ENCODE data around the gene TNC. TPM values are rescaled to one million over a fixed set of nuclear protein-coding genes. Genes with fewer than 3 reads are reported as not detected.

Gene TNC
- polyA plus RNA-seq, 3 donors, result 0.02 TPM; not detected in 2

DNA sequence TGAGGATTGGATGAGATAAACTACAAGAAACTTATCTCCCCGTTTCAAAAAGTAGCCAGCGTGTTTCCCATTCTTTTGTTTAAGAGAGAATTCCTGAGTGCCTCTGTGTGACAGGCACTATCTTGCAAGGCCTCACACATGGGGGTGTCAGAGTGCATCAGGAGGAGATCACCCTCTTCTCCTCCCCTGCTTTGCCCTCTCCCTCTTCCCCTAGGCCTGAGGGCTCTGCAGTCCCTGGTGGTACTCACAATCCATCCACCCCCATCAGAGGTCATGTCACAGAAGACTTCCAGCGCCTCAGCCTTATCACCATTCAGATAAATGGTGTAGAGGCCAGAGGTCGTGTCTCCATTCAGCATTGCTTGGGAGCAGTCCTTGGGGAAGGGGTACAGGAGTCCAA, 88.0 kb downstream of the TNC start:
- DNase-seq, result no peak
- intact Hi-C loops (cut with micrococcal nuclease), result no loop called here
- Histone ChIP-seq H3K36me3 (replicated peaks in 1 of 2; ENCODE audit: control insufficient read depth in 1 of 2, insufficient read depth in 2 of 2, low read length in 2 of 2) (no peaks in the 10 kb centered on the region), H3K4me3 (replicated peaks in 1 of 3; ENCODE audit: low read depth in 2 of 3, low read length in 3 of 3) (no peak overlapping the region), H3K9me3 (replicated peaks in 1 of 2; ENCODE audit: control insufficient read depth in 1 of 2, insufficient read depth in 1 of 2, low read length in 2 of 2) (no peaks in the 10 kb centered on the region), H2AFZ (ENCODE audit: insufficient read depth, low read depth, low read length, poor library complexity, severe bottlenecking) (no peak overlapping the region), H3K4me1 (ENCODE audit: control insufficient read depth in 1 of 2, insufficient read depth in 2 of 2, low read length in 2 of 2) (peaks cover 3% of the 10 kb centered on the region in 2 donors), H4K20me1 (ENCODE audit: insufficient read depth, low read length) (no peaks in the 10 kb centered on the region), H3K27me3 (ENCODE audit: control insufficient read depth in 2 of 2, insufficient read depth in 2 of 2, low read length in 2 of 2) (peaks cover 0 to 2% of the 10 kb centered on the region in 2 donors), H3K4me2 (replicated peaks; ENCODE audit: extremely low read depth, low read length, poor library complexity, severe bottlenecking) (no peak overlapping the region), H3K9ac (ENCODE audit: insufficient read depth, low read length, poor library complexity, severe bottlenecking) (no peak overlapping the region), H3K79me2 (ENCODE audit: insufficient read depth, low read length) (no peaks in the 10 kb centered on the region), H3K27ac (ENCODE audit: low read depth in 1 of 2, low read length in 2 of 2) (no peak overlapping the region)
- Mint-ChIP-seq H3K36me3 (no peaks in the 10 kb centered on the region), H3K4me3 (no peak overlapping the region), H3K9me3 (no peaks in the 10 kb centered on the region), H3K27me3 (ENCODE audit: low read depth in 3 of 3) (peaks cover 0 to 5% (median 2%) of the 10 kb centered on the region in 3 donors), H3K27ac (no peak overlapping the region), H3K4me1 (peaks cover 2% of the 10 kb centered on the region)
- 86% methylated on average over 1 of the region's 4 CpGs for WGBS (ENCODE audit: insufficient coverage)
- TF ChIP-seq, protein P1, sequence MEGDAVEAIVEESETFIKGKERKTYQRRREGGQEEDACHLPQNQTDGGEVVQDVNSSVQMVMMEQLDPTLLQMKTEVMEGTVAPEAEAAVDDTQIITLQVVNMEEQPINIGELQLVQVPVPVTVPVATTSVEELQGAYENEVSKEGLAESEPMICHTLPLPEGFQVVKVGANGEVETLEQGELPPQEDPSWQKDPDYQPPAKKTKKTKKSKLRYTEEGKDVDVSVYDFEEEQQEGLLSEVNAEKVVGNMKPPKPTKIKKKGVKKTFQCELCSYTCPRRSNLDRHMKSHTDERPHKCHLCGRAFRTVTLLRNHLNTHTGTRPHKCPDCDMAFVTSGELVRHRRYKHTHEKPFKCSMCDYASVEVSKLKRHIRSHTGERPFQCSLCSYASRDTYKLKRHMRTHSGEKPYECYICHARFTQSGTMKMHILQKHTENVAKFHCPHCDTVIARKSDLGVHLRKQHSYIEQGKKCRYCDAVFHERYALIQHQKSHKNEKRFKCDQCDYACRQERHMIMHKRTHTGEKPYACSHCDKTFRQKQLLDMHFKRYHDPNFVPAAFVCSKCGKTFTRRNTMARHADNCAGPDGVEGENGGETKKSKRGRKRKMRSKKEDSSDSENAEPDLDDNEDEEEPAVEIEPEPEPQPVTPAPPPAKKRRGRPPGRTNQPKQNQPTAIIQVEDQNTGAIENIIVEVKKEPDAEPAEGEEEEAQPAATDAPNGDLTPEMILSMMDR (IDR thresholded peaks at IDR 0.05), result no peak

DNA sequence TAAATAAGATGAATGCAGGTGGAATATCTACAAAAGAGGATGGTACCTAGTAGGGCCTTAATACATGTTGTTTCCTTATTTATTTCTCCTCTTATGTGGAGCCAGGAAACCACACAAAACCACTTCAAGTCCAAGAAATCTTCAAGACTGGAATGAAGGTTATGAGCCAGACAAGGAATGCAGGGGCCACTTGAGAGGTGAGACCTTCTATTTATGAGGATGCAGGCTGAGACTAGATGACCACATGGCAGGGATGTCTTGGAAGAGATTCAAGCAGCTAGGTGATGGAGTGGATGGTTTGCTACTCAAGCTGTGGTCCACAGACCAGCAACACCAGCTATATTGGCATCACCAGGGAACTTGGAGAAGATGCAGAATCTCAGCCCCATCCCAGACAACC, 92.2 kb downstream of the TNC start:
- Mint-ChIP-seq H3K9me3 (peaks cover 0 to 3% (median 0%) of the 10 kb centered on the region in 7 donors), H3K4me1 (no peaks in the 10 kb centered on the region), H3K27me3 (ENCODE audit: low read depth in 3 of 3) (peaks cover 0 to 5% (median 2%) of the 10 kb centered on the region in 3 donors), H3K27ac (no peak overlapping the region), H3K36me3 (no peaks in the 10 kb centered on the region), H3K4me3 (no peak overlapping the region)
- no peak overlapping the region for H3K4me3 ChIP-seq (replicated peaks in 1 of 3; ENCODE audit: low read depth in 2 of 3, low read length in 3 of 3)
- intact Hi-C loops (cut with micrococcal nuclease), result no loop called here
- H3K4me1 ChIP-seq (ENCODE audit: control insufficient read depth in 1 of 2, insufficient read depth in 2 of 2, low read length in 2 of 2), result no peaks in the 10 kb centered on the region
- H3K79me2 ChIP-seq (ENCODE audit: insufficient read depth, low read length), result no peaks in the 10 kb centered on the region
- no peaks in the 10 kb centered on the region for H4K20me1 ChIP-seq (ENCODE audit: insufficient read depth, low read length)
- H3K4me2 ChIP-seq (replicated peaks; ENCODE audit: extremely low read depth, low read length, poor library complexity, severe bottlenecking), result no peak overlapping the region
- TF ChIP-seq, protein P1 (IDR thresholded peaks at IDR 0.05), result no peak
- peaks cover 0 to 2% of the 10 kb centered on the region in 2 donors for H3K27me3 ChIP-seq (ENCODE audit: control insufficient read depth in 2 of 2, insufficient read depth in 2 of 2, low read length in 2 of 2)
- no peak overlapping the region for H2AFZ ChIP-seq (ENCODE audit: insufficient read depth, low read depth, low read length, poor library complexity, severe bottlenecking)
- no peaks in the 10 kb centered on the region for H3K36me3 ChIP-seq (replicated peaks in 1 of 2; ENCODE audit: control insufficient read depth in 1 of 2, insufficient read depth in 2 of 2, low read length in 2 of 2)
- no peak for DNase-seq
- no peaks in the 10 kb centered on the region for H3K9me3 ChIP-seq (replicated peaks in 1 of 2; ENCODE audit: control insufficient read depth in 1 of 2, insufficient read depth in 1 of 2, low read length in 2 of 2)
- no peak overlapping the region for H3K27ac ChIP-seq (ENCODE audit: low read depth in 1 of 2, low read length in 2 of 2)
- H3K9ac ChIP-seq (ENCODE audit: insufficient read depth, low read length, poor library complexity, severe bottlenecking), result no peak overlapping the region
